Spleen (tissue), 7 donors: Measurements from ENCODE around the gene DNAJC18.

Source experiments
- POLR2AphosphoS5 ChIP-seq, 3 donors: sonication (generic); formaldehyde crosslinking; IDR thresholded peaks; one replicate each; pipeline ENCODE4 v1.5.1; 2017; ENCODE audit warnings: antibody characterized with exemption in 3 of 3
- TF ChIP-seq, protein P1 (sequence below), 11 experiments: fragments of 200-600 bp in 7 of 11; fragments of 450-650 bp in 4 of 11; sonication (generic) in 4 of 11; IDR thresholded peaks in 8 of 11; conservative IDR thresholded peaks in 3 of 11; 1 replicate in 7 of 11; 2 replicates in 4 of 11; pipeline versions ENCODE4 v1.4.0 to v1.8.0; 2016 to 2021; ENCODE audit warnings: antibody characterized with exemption in 11 of 11, inconsistent platforms in 4 of 11, mild to moderate bottlenecking in 1 of 11
- donor health status: DM: no; HTN: no; CAD: no; lungs with moderate emphysema.
- donor health status: DM: no; HTN: no; CAD: no.
- donor health status: DM: no; HTN: no; CAD: no.

DNA sequence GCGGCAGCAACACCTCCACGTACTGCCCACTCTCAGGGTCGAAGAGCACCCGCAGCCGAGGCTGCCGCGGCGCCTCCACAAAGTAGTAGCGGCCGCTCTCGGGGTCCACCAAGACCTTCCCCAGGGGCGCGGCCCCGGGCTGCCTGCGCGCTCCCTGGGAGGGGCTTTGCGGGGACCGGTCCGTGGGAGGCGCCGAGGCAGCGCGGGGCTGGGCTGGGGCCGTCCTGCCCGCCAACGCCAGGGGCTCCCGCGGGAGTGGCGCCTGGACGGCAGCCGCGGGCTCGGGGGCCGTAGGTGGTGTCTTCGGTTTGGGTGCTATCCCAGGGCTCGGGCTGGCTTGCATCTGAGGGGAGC is 47.0 kb downstream of the DNAJC18 start:
- TF ChIP-seq, protein P1, sequence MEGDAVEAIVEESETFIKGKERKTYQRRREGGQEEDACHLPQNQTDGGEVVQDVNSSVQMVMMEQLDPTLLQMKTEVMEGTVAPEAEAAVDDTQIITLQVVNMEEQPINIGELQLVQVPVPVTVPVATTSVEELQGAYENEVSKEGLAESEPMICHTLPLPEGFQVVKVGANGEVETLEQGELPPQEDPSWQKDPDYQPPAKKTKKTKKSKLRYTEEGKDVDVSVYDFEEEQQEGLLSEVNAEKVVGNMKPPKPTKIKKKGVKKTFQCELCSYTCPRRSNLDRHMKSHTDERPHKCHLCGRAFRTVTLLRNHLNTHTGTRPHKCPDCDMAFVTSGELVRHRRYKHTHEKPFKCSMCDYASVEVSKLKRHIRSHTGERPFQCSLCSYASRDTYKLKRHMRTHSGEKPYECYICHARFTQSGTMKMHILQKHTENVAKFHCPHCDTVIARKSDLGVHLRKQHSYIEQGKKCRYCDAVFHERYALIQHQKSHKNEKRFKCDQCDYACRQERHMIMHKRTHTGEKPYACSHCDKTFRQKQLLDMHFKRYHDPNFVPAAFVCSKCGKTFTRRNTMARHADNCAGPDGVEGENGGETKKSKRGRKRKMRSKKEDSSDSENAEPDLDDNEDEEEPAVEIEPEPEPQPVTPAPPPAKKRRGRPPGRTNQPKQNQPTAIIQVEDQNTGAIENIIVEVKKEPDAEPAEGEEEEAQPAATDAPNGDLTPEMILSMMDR (IDR thresholded peaks at IDR 0.05 in 8 of 11, conservative IDR thresholded peaks at IDR 0.05 in 3 of 11), result no peak
- TF ChIP-seq POLR2AphosphoS5 (IDR thresholded peaks at IDR 0.05), result no peak
